GM19238 (cell line): ENCODE measurements around the gene SEPTIN1.
"Not testable (repeated sequence)": the region's sequence is repeated elsewhere in the genome, so short reads cannot be mapped to it uniquely, and the experiment has no call there.

ENCODE experiments used
- DNase-seq: peaks from one replicate; pipeline ENCODE4 v3.0.0; 2011; ENCODE audit warnings: low spot score; ENCODE audit not compliant: insufficient read length

SEPTIN1 gene

DNA sequence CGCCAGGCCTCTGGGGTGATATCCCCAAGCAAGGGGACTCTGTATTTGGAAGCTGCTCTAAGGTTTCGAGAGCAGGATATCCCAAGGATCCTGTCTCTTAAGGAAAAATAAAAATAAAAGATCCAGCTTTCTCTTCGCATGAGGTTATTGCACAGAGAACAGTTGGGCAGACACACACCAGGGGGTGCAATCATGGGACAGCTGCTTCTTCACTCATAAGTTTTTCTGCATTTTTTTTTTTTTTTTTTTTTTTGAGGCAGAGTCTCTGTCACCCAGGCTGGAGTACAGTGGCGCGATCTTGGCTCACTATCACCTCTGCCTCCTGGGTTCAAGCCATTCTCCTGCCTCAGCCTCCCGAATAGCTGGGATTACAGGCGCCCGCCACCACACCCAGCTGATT lies 40.4 kb downstream of the SEPTIN1 start:
- DNase-seq = not testable (repeated sequence)

- DNase-seq = no peak
Measured at GRCh38 chr16:30340621-30341020, 41.7 kb downstream of the SEPTIN1 start.

- not testable (repeated sequence) for DNase-seq
Measured at GRCh38 chr16:30338715-30339114, 43.6 kb downstream of the SEPTIN1 start.

GRCh38 chr16:30337964-30338357 lies 44.4 kb downstream of the SEPTIN1 start:
- not testable (repeated sequence) for DNase-seq

GRCh38 chr16:30335598-30336474 lies 46.5 kb downstream of the SEPTIN1 start:
- DNase-seq = no peak

GRCh38 chr16:30335028-30335597 lies 47.2 kb downstream of the SEPTIN1 start:
- DNase-seq = not testable (repeated sequence)

- DNase-seq = not testable (repeated sequence)
Measured at GRCh38 chr16:30334473-30334989, 47.8 kb downstream of the SEPTIN1 start.
